Naive thymus-derived CD4-positive, alpha-beta T cell (primary cell): Measurements from ENCODE around the gene DYNLRB1. TPM values are rescaled to one million over a fixed set of nuclear protein-coding genes. Genes with fewer than 3 reads are reported as not detected.

Source experiments
- ATAC-seq: fragments of 150-1000 bp; cut with Tn5 transposase; 2 replicates; pipeline ENCODE4 v1.10.0; 2021; ENCODE audit warnings: mild to moderate bottlenecking, moderate library complexity
- CTCF ChIA-PET: fragments of 350-600 bp; sonication (Branson Sonifier 250); formaldehyde crosslinking; loops from one replicate; lab custom pipeline; 2021; ENCODE audit warnings: antibody characterized with exemption; lab: Charles Lee
- POLR2A ChIA-PET: fragments of 350-600 bp; sonication (Branson Sonifier 250); formaldehyde crosslinking; loops from one replicate; lab custom pipeline; 2021; ENCODE audit warnings: antibody characterized with exemption, inconsistent platforms; lab: Charles Lee
- DNase-seq, 9 donors: peaks; one replicate each; pipeline versions ENCODE4 v3.0.0 to v3.0.0-alpha.2; 2020 to 2022; ENCODE audit warnings: mixed read lengths in 1 of 9
- H3K27ac ChIP-seq: one replicate; pipeline ENCODE4 v1.7.0; 2013; ENCODE audit warnings: mild to moderate bottlenecking, low read depth, low read length, moderate library complexity
- H3K27me3 ChIP-seq, 2 donors: one replicate each; pipeline ENCODE4 v1.7.0; 2013; ENCODE audit warnings: low read length in 2 of 2, mild to moderate bottlenecking in 2 of 2, moderate library complexity in 2 of 2; ENCODE audit not compliant: control insufficient read depth in 2 of 2, insufficient read depth in 2 of 2
- H3K36me3 ChIP-seq, 3 experiments: 1 replicate in 2 of 3; 2 replicates in 1 of 3; pipeline ENCODE4 v1.7.0; 2013; ENCODE audit warnings: low read length in 3 of 3, mild to moderate bottlenecking in 3 of 3, moderate library complexity in 1 of 3; ENCODE audit not compliant: insufficient read depth in 3 of 3, control insufficient read depth in 2 of 3
- H3K4me1 ChIP-seq, 2 donors: one replicate each; pipeline ENCODE4 v1.7.0; 2013; ENCODE audit warnings: low read length in 2 of 2, mild to moderate bottlenecking in 2 of 2, moderate library complexity in 1 of 2; ENCODE audit not compliant: control insufficient read depth in 2 of 2, insufficient read depth in 2 of 2
- H3K4me3 ChIP-seq: 2 replicates; pipeline ENCODE4 v1.7.0; 2013; ENCODE audit warnings: mild to moderate bottlenecking, low read length
- H3K9me3 ChIP-seq, 3 experiments: 1 replicate in 2 of 3; 2 replicates in 1 of 3; pipeline ENCODE4 v1.7.0; 2013; ENCODE audit warnings: low read length in 3 of 3; ENCODE audit not compliant: control insufficient read depth in 2 of 3
- H3K27ac Mint-ChIP-seq, 9 donors: one replicate each; pipeline ENCODE4 v1.8.0; 2020 to 2022; ENCODE audit warnings: mixed read lengths in 9 of 9, mild to moderate bottlenecking in 8 of 9, moderate library complexity in 5 of 9, inconsistent platforms in 2 of 9
- H3K27me3 Mint-ChIP-seq, 5 donors: one replicate each; pipeline ENCODE4 v1.8.0; 2021 to 2022; ENCODE audit warnings: mixed read lengths in 5 of 5, mild to moderate bottlenecking in 1 of 5
- H3K36me3 Mint-ChIP-seq, 5 donors: one replicate each; pipeline ENCODE4 v1.8.0; 2020 to 2022; ENCODE audit warnings: mixed read lengths in 5 of 5, mild to moderate bottlenecking in 3 of 5, inconsistent platforms in 1 of 5
- H3K4me1 Mint-ChIP-seq, 7 donors: one replicate each; pipeline ENCODE4 v1.8.0; 2020 to 2022; ENCODE audit warnings: mixed read lengths in 7 of 7, mild to moderate bottlenecking in 3 of 7, inconsistent platforms in 1 of 7
- H3K4me3 Mint-ChIP-seq, 10 donors: one replicate each; pipeline ENCODE4 v1.8.0; 2020 to 2022; ENCODE audit warnings: mild to moderate bottlenecking in 10 of 10, mixed read lengths in 10 of 10, moderate library complexity in 6 of 10, inconsistent platforms in 2 of 10
- H3K9me3 Mint-ChIP-seq, 11 donors: one replicate each; pipeline ENCODE4 v1.8.0; 2020 to 2022; ENCODE audit warnings: mixed read lengths in 11 of 11, mild to moderate bottlenecking in 4 of 11, inconsistent platforms in 1 of 11, moderate library complexity in 1 of 11
- intact Hi-C, 2 donors: fragments of 100-400 bp; cut with micrococcal nuclease; formaldehyde crosslinking; loops; one replicate each; pipeline ENCODE4 v1.15.1; 2023
- polyA plus RNA-seq, 2 donors: library from polyadenylated mRNA; unstranded; fragments of 300-500 nt; fragmentation: Illumina TruSeq; gene quantifications; one replicate each; pipeline ENCODE4 v1.2.3, GENCODE V29; 2021
- total RNA-seq, 6 experiments: library from RNA in 5 of 6; stranded (reverse) in 5 of 6; gene quantifications; 1 replicate in 5 of 6; 2 replicates in 1 of 6; pipeline ENCODE4 v1.2.3 and lab custom pipeline; 2021 to 2026

The DYNLRB1 gene
- total and polyA plus RNA-seq, 7 experiments from 2014 or later, result 45.9 to 275 (median 65.9) TPM

- Mint-ChIP-seq H3K27ac (peak overlapping the region in 2 of 9 donors; percentile 33 to 59), H3K9me3 (no peaks in the 10 kb centered on the region), H3K4me1 (peaks cover 0 to 24% (median 11%) of the 10 kb centered on the region in 7 donors), H3K27me3 (no peaks in the 10 kb centered on the region), H3K4me3 (no peak overlapping the region), H3K36me3 (peaks cover 5 to 42% (median 12%) of the 10 kb centered on the region in 5 donors)
- ATAC-seq, result peak; percentile 74
- H3K9me3 ChIP-seq, result no peaks in the 10 kb centered on the region
- H3K4me3 ChIP-seq, result no peak overlapping the region
- H3K36me3 ChIP-seq, result peaks cover 4 to 67% (median 7%) of the 10 kb centered on the region in 3 experiments
- peak in 6 of 9 donors; percentile 23 to 62 (median 34) for DNase-seq
- no peak overlapping the region for H3K27ac ChIP-seq
- POLR2A ChIA-PET, result interaction anchor here (0.7 to 1.3 kb wide), 2 partner anchors 168 to 169 kb away, joined by 3 to 4 read pairs; no protein-coding TSS in a partner anchor
- no peaks in the 10 kb centered on the region for H3K27me3 ChIP-seq
- H3K4me1 ChIP-seq, result peaks cover 0 to 21% of the 10 kb centered on the region in 2 donors
- intact Hi-C loops, result loop anchor here (1.0 to 5.0 kb wide), 5 partner anchors 22 to 231 kb away; partner anchors contain the start of gene DYNLRB1 (in 1 of the 2)
- CTCF ChIA-PET, result interaction anchor here (0.7 to 3.6 kb wide), 4 partner anchors 143 to 231 kb away, joined by 4 to 32 read pairs (median 6); no protein-coding TSS in a partner anchor
Measured at GRCh38 chr20:34538671-34539123, 22.5 kb downstream of the DYNLRB1 start.

- DNase-seq (no peak), ATAC-seq (no peak)
- Histone ChIP-seq H3K27me3 (no peaks in the 10 kb centered on the region), H3K27ac (no peak overlapping the region), H3K4me1 (peaks cover 0 to 21% of the 10 kb centered on the region in 2 donors), H3K4me3 (no peak overlapping the region), H3K36me3 (peaks cover 4 to 59% (median 5%) of the 10 kb centered on the region in 3 experiments), H3K9me3 (no peaks in the 10 kb centered on the region)
- Mint-ChIP-seq H3K9me3 (no peaks in the 10 kb centered on the region), H3K27ac (peak overlapping the region in 2 of 9 donors; percentile 2 to 33), H3K36me3 (peaks cover 2 to 39% (median 12%) of the 10 kb centered on the region in 5 donors), H3K4me3 (no peak overlapping the region), H3K4me1 (peaks cover 10 to 34% (median 22%) of the 10 kb centered on the region in 7 donors), H3K27me3 (no peaks in the 10 kb centered on the region)
- POLR2A ChIA-PET, result interaction anchor here (1.3 kb wide), 1 partner anchor 168 kb away, joined by 3 read pairs; no protein-coding TSS in a partner anchor
- CTCF ChIA-PET, result interaction anchor here (0.8 to 3.6 kb wide), 2 partner anchors 9 to 167 kb away, joined by 3 to 32 read pairs; no protein-coding TSS in a partner anchor
- intact Hi-C loops, result loop anchor here (2.0 to 5.0 kb wide), 3 partner anchors 23 to 228 kb away; partner anchors contain the start of gene DYNLRB1 (in 1 of the 2)
Measured at GRCh38 chr20:34539756-34540155, 23.5 kb downstream of the DYNLRB1 start.

GRCh38 chr20:34540596-34541263, 24.5 kb downstream of the DYNLRB1 start:
- Histone ChIP-seq H3K4me3 (no peak overlapping the region), H3K9me3 (no peaks in the 10 kb centered on the region), H3K36me3 (peaks cover 0 to 49% (median 4%) of the 10 kb centered on the region in 3 experiments), H3K27me3 (no peaks in the 10 kb centered on the region), H3K4me1 (peaks cover 0 to 21% of the 10 kb centered on the region in 2 donors), H3K27ac (peak overlapping the region; percentile 44)
- Mint-ChIP-seq H3K27ac (peak overlapping the region; percentile 41 to 89 (median 74)), H3K4me1 (peaks cover 12 to 36% (median 24%) of the 10 kb centered on the region in 7 donors), H3K36me3 (peaks cover 0 to 30% (median 9%) of the 10 kb centered on the region in 5 donors), H3K4me3 (no peak overlapping the region), H3K27me3 (no peaks in the 10 kb centered on the region), H3K9me3 (no peaks in the 10 kb centered on the region)
- DNase-seq (no peak), ATAC-seq (no peak)
- ChIA-PET POLR2A (no interaction called here), CTCF (interaction anchor here (1.1 to 3.6 kb wide), 2 partner anchors 166 to 229 kb away, joined by 3 to 32 read pairs; no protein-coding TSS in a partner anchor)
- intact Hi-C loops, result no loop called here

GRCh38 chr20:34541264-34541901, 25.2 kb downstream of the DYNLRB1 start:
- no peaks in the 10 kb centered on the region for H3K27me3 Mint-ChIP-seq
- H3K36me3 ChIP-seq, result peaks cover 0 to 43% (median 4%) of the 10 kb centered on the region in 3 experiments
- no peaks in the 10 kb centered on the region for H3K27me3 ChIP-seq
- ATAC-seq (peak; percentile 68), DNase-seq (peak in 1 of 9 donors; percentile 20)
- peak overlapping the region; percentile 44 for H3K27ac ChIP-seq
- no peak overlapping the region for H3K4me3 ChIP-seq
- CTCF ChIA-PET, result interaction anchor here (1.1 to 3.6 kb wide), 2 partner anchors 165 to 228 kb away, joined by 3 to 32 read pairs; no protein-coding TSS in a partner anchor
- peaks cover 12 to 36% (median 24%) of the 10 kb centered on the region in 7 donors for H3K4me1 Mint-ChIP-seq
- no peaks in the 10 kb centered on the region for H3K9me3 Mint-ChIP-seq
- H3K4me3 Mint-ChIP-seq, result peak overlapping the region in 3 of 10 donors; percentile 30 to 48 (median 43)
- no peaks in the 10 kb centered on the region for H3K9me3 ChIP-seq
- intact Hi-C loops, result no loop called here
- H3K36me3 Mint-ChIP-seq, result peaks cover 0 to 26% (median 5%) of the 10 kb centered on the region in 5 donors
- peak overlapping the region in 8 of 9 donors; percentile 1 to 89 (median 77) for H3K27ac Mint-ChIP-seq
- POLR2A ChIA-PET, result no interaction called here
- peaks cover 0 to 21% of the 10 kb centered on the region in 2 donors for H3K4me1 ChIP-seq

- H3K4me3 Mint-ChIP-seq, result peak overlapping the region in 1 of 10 donors; percentile 30
- Histone ChIP-seq H3K36me3 (peaks cover 0 to 39% (median 4%) of the 10 kb centered on the region in 3 experiments), H3K27ac (no peak overlapping the region), H3K4me1 (peaks cover 0 to 21% of the 10 kb centered on the region in 2 donors), H3K9me3 (no peaks in the 10 kb centered on the region), H3K4me3 (no peak overlapping the region), H3K27me3 (no peaks in the 10 kb centered on the region)
- peaks cover 12 to 36% (median 24%) of the 10 kb centered on the region in 7 donors for H3K4me1 Mint-ChIP-seq
- H3K27me3 Mint-ChIP-seq, result no peaks in the 10 kb centered on the region
- intact Hi-C loops, result no loop called here
- no peaks in the 10 kb centered on the region for H3K9me3 Mint-ChIP-seq
- ChIA-PET CTCF (no interaction called here), POLR2A (no interaction called here)
- no peak for DNase-seq
- H3K36me3 Mint-ChIP-seq, result peaks cover 0 to 24% (median 5%) of the 10 kb centered on the region in 5 donors
- H3K27ac Mint-ChIP-seq, result peak overlapping the region in 5 of 9 donors; percentile 31 to 74 (median 67)
- no peak for ATAC-seq
Measured at GRCh38 chr20:34541917-34542316, 25.7 kb downstream of the DYNLRB1 start.

GRCh38 chr20:34542439-34542838, 26.2 kb downstream of the DYNLRB1 start:
- H3K27ac ChIP-seq, result no peak overlapping the region
- H3K36me3 Mint-ChIP-seq, result peaks cover 0 to 19% (median 5%) of the 10 kb centered on the region in 5 donors
- H3K27me3 Mint-ChIP-seq, result no peaks in the 10 kb centered on the region
- no peaks in the 10 kb centered on the region for H3K9me3 Mint-ChIP-seq
- H3K4me3 ChIP-seq, result no peak overlapping the region
- H3K4me1 ChIP-seq, result peaks cover 0 to 21% of the 10 kb centered on the region in 2 donors
- H3K27me3 ChIP-seq, result no peaks in the 10 kb centered on the region
- H3K27ac Mint-ChIP-seq, result peak overlapping the region in 2 of 9 donors; percentile 15 to 70
- no peaks in the 10 kb centered on the region for H3K9me3 ChIP-seq
- peaks cover 0 to 34% (median 4%) of the 10 kb centered on the region in 3 experiments for H3K36me3 ChIP-seq
- H3K4me3 Mint-ChIP-seq, result no peak overlapping the region
- intact Hi-C loops, result no loop called here
- DNase-seq (no peak), ATAC-seq (no peak)
- CTCF ChIA-PET, result interaction anchor here (0.8 kb wide), 1 partner anchor 447 kb away, joined by 3 read pairs; no protein-coding TSS in a partner anchor
- H3K4me1 Mint-ChIP-seq, result peaks cover 12 to 33% (median 24%) of the 10 kb centered on the region in 7 donors
- POLR2A ChIA-PET, result no interaction called here
